Measurements from ENCODE around the gene NCAM2.

Gene NCAM2

DNA sequence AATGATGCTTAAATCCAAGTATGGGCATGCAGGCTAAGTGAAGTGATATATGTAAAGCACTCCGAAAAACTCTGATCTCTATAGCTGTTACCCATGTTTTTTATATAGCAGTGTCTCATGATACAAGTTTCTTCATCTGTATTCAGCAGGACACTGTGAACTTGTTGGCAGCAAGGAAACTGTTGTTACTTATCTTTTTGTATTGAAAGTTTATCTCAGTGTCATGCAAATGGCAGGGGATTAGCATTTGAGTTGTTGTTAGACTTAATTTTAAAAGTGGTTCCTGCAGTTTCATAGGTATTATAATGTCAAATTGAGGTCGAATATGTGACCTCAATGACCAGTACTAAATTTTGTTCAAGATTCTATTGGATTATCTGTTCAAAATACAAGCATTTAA lies 47.9 kb downstream of the NCAM2 start:
- Histone ChIP-seq H3K9ac (ENCODE audit: low read length) (peak overlapping the region; percentile 8), H3K23ac (ENCODE audit: low read length in 2 of 2) (no peak overlapping the region), H3K4me1 (ENCODE audit: control insufficient read depth, insufficient read depth, low read depth, low read length) (no peaks in the 10 kb centered on the region), H3K18ac (ENCODE audit: low read depth in 1 of 2, low read length in 2 of 2) (no peak overlapping the region), H3K4me2 (ENCODE audit: low read length, poor library complexity, severe bottlenecking) (no peak overlapping the region), H2AFZ (ENCODE audit: low read depth, low read length) (no peak overlapping the region), H2BK5ac (ENCODE audit: low read depth, low read length, poor library complexity, severe bottlenecking) (no peak overlapping the region), H3K14ac (ENCODE audit: low read length in 2 of 2) (no peak overlapping the region), H3K36me3 (ENCODE audit: control insufficient read depth in 1 of 2, insufficient read depth in 2 of 2, low read depth in 1 of 2, low read length in 2 of 2) (no peaks in the 10 kb centered on the region), H2BK120ac (ENCODE audit: low read depth, low read length) (no peak overlapping the region), H4K8ac (ENCODE audit: low read length) (no peak overlapping the region), H2AK5ac (ENCODE audit: low read length, severe bottlenecking) (no peak overlapping the region), H2BK15ac (ENCODE audit: low read depth, poor library complexity, severe bottlenecking) (no peak overlapping the region), H3K4ac (ENCODE audit: low read depth in 1 of 2, low read length in 2 of 2) (no peak overlapping the region), H3K4me3 (ENCODE audit: insufficient read depth in 1 of 2, low read depth in 1 of 2, low read length in 2 of 2) (no peak overlapping the region), H3K9me3 (ENCODE audit: control insufficient read depth, low read length) (no peaks in the 10 kb centered on the region), H3K27me3 (ENCODE audit: control insufficient read depth in 1 of 2, insufficient read depth in 1 of 2, low read length in 2 of 2) (no peaks in the 10 kb centered on the region), H3K79me1 (replicated peaks; ENCODE audit: low read length, poor library complexity, severe bottlenecking) (no peaks in the 10 kb centered on the region), H3K27ac (ENCODE audit: low read length, poor library complexity, severe bottlenecking) (no peak overlapping the region), H2BK12ac (ENCODE audit: low read length in 2 of 2) (no peak overlapping the region), H4K91ac (ENCODE audit: low read length) (no peak overlapping the region)
- WGBS: no CpG with 5 or more reads among the region's 2 CpGs
- DNase-seq: no peak

DNA sequence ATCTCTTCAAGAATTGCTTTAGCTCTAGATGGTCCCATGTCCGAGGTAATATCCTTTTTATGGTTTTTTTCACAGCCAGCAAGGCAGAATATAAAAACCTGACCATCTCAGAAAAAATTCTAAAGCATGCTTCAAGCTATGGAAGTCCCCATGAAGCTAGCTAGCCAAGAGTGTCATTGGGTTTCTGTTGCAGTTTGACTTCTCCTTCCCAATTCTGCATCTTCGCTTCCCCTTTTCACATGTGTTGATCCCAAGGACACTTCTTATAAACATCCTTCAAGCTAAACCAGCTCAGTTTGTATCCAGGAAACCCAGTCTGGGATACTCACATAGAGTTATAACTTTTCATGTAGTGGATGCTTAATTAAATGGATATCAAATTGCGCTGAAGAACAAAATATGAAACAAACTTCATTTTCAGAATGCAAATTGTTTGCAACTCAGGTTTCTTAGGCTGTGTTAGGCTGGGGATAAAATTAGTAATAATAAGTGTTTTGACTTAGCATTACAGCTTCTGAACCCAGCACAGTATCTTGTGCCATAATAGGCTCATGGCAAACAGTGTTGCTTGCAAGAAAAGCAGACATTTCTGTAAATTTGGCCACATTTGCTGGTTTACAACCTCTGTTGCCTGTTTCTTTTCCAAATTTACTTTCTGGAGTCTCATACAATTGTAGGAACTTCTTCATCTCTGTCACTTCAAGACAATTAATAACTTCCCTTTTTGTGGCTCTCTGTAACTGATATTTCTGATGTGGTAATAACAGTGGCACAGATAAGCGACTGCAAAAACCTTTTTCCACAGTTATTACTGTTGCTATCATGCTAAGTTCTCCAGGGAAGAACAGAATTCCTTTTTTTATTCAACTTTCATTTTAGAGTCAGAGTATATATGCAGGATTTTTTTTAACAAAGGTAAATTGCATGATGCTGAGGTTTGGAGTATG lies 53.2 kb downstream of the NCAM2 start:
- Histone ChIP-seq H3K18ac (ENCODE audit: low read depth in 1 of 2, low read length in 2 of 2) (no peak overlapping the region), H3K4me1 (ENCODE audit: control insufficient read depth, insufficient read depth, low read depth, low read length) (no peaks in the 10 kb centered on the region), H3K4me2 (ENCODE audit: low read length, poor library complexity, severe bottlenecking) (no peak overlapping the region), H3K27ac (ENCODE audit: low read length, poor library complexity, severe bottlenecking) (no peak overlapping the region), H2AK5ac (ENCODE audit: low read length, severe bottlenecking) (no peak overlapping the region), H3K14ac (ENCODE audit: low read length in 2 of 2) (no peak overlapping the region), H3K9ac (ENCODE audit: low read length) (no peak overlapping the region), H2AFZ (ENCODE audit: low read depth, low read length) (no peak overlapping the region), H3K79me1 (replicated peaks; ENCODE audit: low read length, poor library complexity, severe bottlenecking) (no peaks in the 10 kb centered on the region), H3K23ac (ENCODE audit: low read length in 2 of 2) (no peak overlapping the region), H3K27me3 (ENCODE audit: control insufficient read depth in 1 of 2, insufficient read depth in 1 of 2, low read length in 2 of 2) (no peaks in the 10 kb centered on the region), H4K8ac (ENCODE audit: low read length) (no peak overlapping the region), H3K36me3 (ENCODE audit: control insufficient read depth in 1 of 2, insufficient read depth in 2 of 2, low read depth in 1 of 2, low read length in 2 of 2) (no peaks in the 10 kb centered on the region), H2BK15ac (ENCODE audit: low read depth, poor library complexity, severe bottlenecking) (no peak overlapping the region), H4K91ac (ENCODE audit: low read length) (no peak overlapping the region), H2BK120ac (ENCODE audit: low read depth, low read length) (no peak overlapping the region), H3K4ac (ENCODE audit: low read depth in 1 of 2, low read length in 2 of 2) (no peak overlapping the region), H3K4me3 (ENCODE audit: insufficient read depth in 1 of 2, low read depth in 1 of 2, low read length in 2 of 2) (no peak overlapping the region), H2BK12ac (ENCODE audit: low read length in 2 of 2) (no peak overlapping the region), H3K9me3 (ENCODE audit: control insufficient read depth, low read length) (no peaks in the 10 kb centered on the region), H2BK5ac (ENCODE audit: low read depth, low read length, poor library complexity, severe bottlenecking) (no peak overlapping the region)
- DNase-seq: no peak
- WGBS: 50% methylated on average over 2 of the region's 4 CpGs

DNA sequence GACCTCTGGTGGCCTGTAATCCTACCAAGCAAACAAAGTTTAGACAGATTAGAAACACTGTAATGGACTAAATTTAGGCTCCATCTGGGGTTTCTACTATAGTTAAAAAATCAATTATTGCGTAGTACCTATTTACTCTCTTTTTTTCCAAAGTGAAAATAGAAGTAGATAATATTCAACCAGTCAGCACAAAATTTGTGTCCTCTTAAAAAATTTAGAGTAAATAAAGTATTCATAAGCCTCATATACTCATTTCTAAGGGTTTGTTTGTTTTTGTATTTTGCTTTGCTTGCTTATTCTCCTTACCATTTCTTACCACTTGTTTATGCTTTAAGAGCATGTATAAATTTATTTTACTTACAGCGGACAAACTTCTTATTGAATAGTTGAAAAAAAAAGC lies 54.5 kb downstream of the NCAM2 start:
- H2BK15ac ChIP-seq (ENCODE audit: low read depth, poor library complexity, severe bottlenecking): no peak overlapping the region

DNA sequence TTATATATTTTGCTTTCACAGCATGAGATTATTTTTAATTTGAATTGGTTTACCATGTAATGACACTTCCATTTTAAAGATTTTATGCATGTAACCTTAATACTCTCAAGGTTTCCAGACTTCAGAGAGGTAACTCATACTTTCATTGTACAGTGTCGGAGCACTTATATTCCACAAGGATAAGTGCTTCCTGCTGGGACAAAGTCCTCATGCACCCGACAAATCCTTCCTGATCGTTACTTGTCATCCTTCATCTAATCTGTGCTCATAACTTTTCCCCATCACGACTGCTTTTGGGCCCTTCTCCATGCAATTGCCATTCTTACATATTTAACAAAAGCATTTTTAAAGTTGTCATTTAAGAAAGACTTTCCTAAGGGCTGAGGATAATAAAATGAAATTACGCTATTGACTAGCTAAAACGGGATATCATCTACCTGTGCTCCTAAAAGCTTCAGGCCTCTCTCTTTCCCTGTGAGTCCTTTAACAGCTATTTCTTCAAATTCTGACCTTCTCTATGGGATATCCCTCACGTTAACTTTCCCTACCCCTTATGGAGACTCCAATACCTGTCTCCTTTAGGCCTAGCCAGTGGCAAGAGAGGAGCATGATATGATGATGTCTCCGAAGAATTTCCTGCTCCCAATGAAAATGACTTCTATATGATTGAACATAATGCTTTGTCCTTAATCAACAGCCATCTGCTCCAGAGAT lies 59.3 kb downstream of the NCAM2 start:
- H4K8ac ChIP-seq (ENCODE audit: low read length): no peak overlapping the region
- no peak overlapping the region for H3K23ac ChIP-seq (ENCODE audit: low read length in 2 of 2)
- H2BK120ac ChIP-seq (ENCODE audit: low read depth, low read length): no peak overlapping the region
- no peak overlapping the region for H2BK15ac ChIP-seq (ENCODE audit: low read depth, poor library complexity, severe bottlenecking)
- no peak overlapping the region for H3K14ac ChIP-seq (ENCODE audit: low read length in 2 of 2)
- DNase-seq: no peak
- H3K4ac ChIP-seq (ENCODE audit: low read depth in 1 of 2, low read length in 2 of 2): no peak overlapping the region
- H3K18ac ChIP-seq (ENCODE audit: low read depth in 1 of 2, low read length in 2 of 2): no peak overlapping the region
- H2BK12ac ChIP-seq (ENCODE audit: low read length in 2 of 2): no peak overlapping the region
- no peaks in the 10 kb centered on the region for H3K27me3 ChIP-seq (ENCODE audit: control insufficient read depth in 1 of 2, insufficient read depth in 1 of 2, low read length in 2 of 2)
- no peak overlapping the region for H3K27ac ChIP-seq (ENCODE audit: low read length, poor library complexity, severe bottlenecking)
- no peaks in the 10 kb centered on the region for H3K79me1 ChIP-seq (replicated peaks; ENCODE audit: low read length, poor library complexity, severe bottlenecking)
- 75% methylated on average over 8 of the region's 8 CpGs for WGBS
- H3K9me3 ChIP-seq (ENCODE audit: control insufficient read depth, low read length): no peaks in the 10 kb centered on the region
- H3K4me3 ChIP-seq (ENCODE audit: insufficient read depth in 1 of 2, low read depth in 1 of 2, low read length in 2 of 2): no peak overlapping the region
- no peak overlapping the region for H2BK5ac ChIP-seq (ENCODE audit: low read depth, low read length, poor library complexity, severe bottlenecking)
- H4K91ac ChIP-seq (ENCODE audit: low read length): no peak overlapping the region
- no peak overlapping the region for H2AK5ac ChIP-seq (ENCODE audit: low read length, severe bottlenecking)
- no peaks in the 10 kb centered on the region for H3K4me1 ChIP-seq (ENCODE audit: control insufficient read depth, insufficient read depth, low read depth, low read length)
- no peak overlapping the region for H3K4me2 ChIP-seq (ENCODE audit: low read length, poor library complexity, severe bottlenecking)
- H3K9ac ChIP-seq (ENCODE audit: low read length): no peak overlapping the region
- H2AFZ ChIP-seq (ENCODE audit: low read depth, low read length): no peak overlapping the region
- no peaks in the 10 kb centered on the region for H3K36me3 ChIP-seq (ENCODE audit: control insufficient read depth in 1 of 2, insufficient read depth in 2 of 2, low read depth in 1 of 2, low read length in 2 of 2)

More for the DNA sequence above, 54.5 kb downstream of the NCAM2 start:
- no peak for DNase-seq
- Histone ChIP-seq H3K4me2 (ENCODE audit: low read length, poor library complexity, severe bottlenecking) (no peak overlapping the region), H3K23ac (ENCODE audit: low read length in 2 of 2) (no peak overlapping the region), H3K4ac (ENCODE audit: low read depth in 1 of 2, low read length in 2 of 2) (no peak overlapping the region), H2BK120ac (ENCODE audit: low read depth, low read length) (no peak overlapping the region), H3K36me3 (ENCODE audit: control insufficient read depth in 1 of 2, insufficient read depth in 2 of 2, low read depth in 1 of 2, low read length in 2 of 2) (no peaks in the 10 kb centered on the region), H3K27ac (ENCODE audit: low read length, poor library complexity, severe bottlenecking) (no peak overlapping the region), H3K79me1 (replicated peaks; ENCODE audit: low read length, poor library complexity, severe bottlenecking) (no peaks in the 10 kb centered on the region), H3K14ac (ENCODE audit: low read length in 2 of 2) (no peak overlapping the region), H3K27me3 (ENCODE audit: control insufficient read depth in 1 of 2, insufficient read depth in 1 of 2, low read length in 2 of 2) (no peaks in the 10 kb centered on the region), H3K4me3 (ENCODE audit: insufficient read depth in 1 of 2, low read depth in 1 of 2, low read length in 2 of 2) (no peak overlapping the region), H2BK5ac (ENCODE audit: low read depth, low read length, poor library complexity, severe bottlenecking) (no peak overlapping the region), H2BK12ac (ENCODE audit: low read length in 2 of 2) (no peak overlapping the region), H3K9ac (ENCODE audit: low read length) (no peak overlapping the region), H2AK5ac (ENCODE audit: low read length, severe bottlenecking) (no peak overlapping the region), H4K91ac (ENCODE audit: low read length) (no peak overlapping the region), H3K18ac (ENCODE audit: low read depth in 1 of 2, low read length in 2 of 2) (no peak overlapping the region), H4K8ac (ENCODE audit: low read length) (no peak overlapping the region), H2AFZ (ENCODE audit: low read depth, low read length) (no peak overlapping the region), H3K4me1 (ENCODE audit: control insufficient read depth, insufficient read depth, low read depth, low read length) (no peaks in the 10 kb centered on the region), H3K9me3 (ENCODE audit: control insufficient read depth, low read length) (no peaks in the 10 kb centered on the region)
- whole genome bisulfite sequencing: no CpG with 5 or more reads among the region's 2 CpGs

Measured in mesenchymal stem cell (in vitro differentiated cells and primary cell).